HepG2 (cell line): ENCODE data around the gene MIR17HG. TPM values are rescaled to one million over a fixed set of nuclear protein-coding genes. Genes with fewer than 3 reads are reported as not detected.

Source experiments
- ATAC-seq: fragments of 200-7000 bp; cut with Tn5 transposase; 3 replicates; pipeline ENCODE4 v1.9.1; 2020; ENCODE audit warnings: mild to moderate bottlenecking, moderate library complexity
- BruUV-seq: library from RNA; stranded (reverse); fragments of 400-500 nt; replicated peaks from 2 replicates; lab custom pipeline; 2021; lab: Mats Ljungman, UMichigan
- CTCF ChIA-PET: fragments of 300-600 bp; formaldehyde crosslinking; extraction: SDS; loops from one replicate; lab custom pipeline; 2021; ENCODE audit warnings: low total read pairs, inconsistent platforms, low intra/inter-chr PET ratio; lab: Yijun Ruan, JAX
- POLR2A ChIA-PET: fragments of 350-600 bp; sonication (Branson Sonifier 250); formaldehyde crosslinking; loops from one replicate; lab custom pipeline; 2020; ENCODE audit warnings: antibody characterized with exemption, inconsistent platforms; lab: Yijun Ruan, JAX
- DNase-seq: peaks from one replicate; pipeline ENCODE4 v3.0.0-alpha.2; 2015; ENCODE audit warnings: low spot score
- FAIRE-seq: peaks from 3 replicates; lab custom pipeline; 2011; peaks lifted over from hg19 to GRCh38; lab: Jason Lieb, UNC
- H2AFZ ChIP-seq: one replicate; pipeline ENCODE4 v1.6.1; 2011; ENCODE audit warnings: low read length, inconsistent platforms
- H3K27ac ChIP-seq: fragments of 300-600 bp; 3 replicates; pipeline ENCODE4 v1.8.0; 2011; ENCODE audit warnings: mixed run types, mild to moderate bottlenecking, mixed read lengths, low read length, inconsistent platforms; ENCODE audit not compliant: insufficient read depth; ENCODE audit errors: extremely low read length
- H3K27me3 ChIP-seq, 2 experiments: fragments of 200-600 bp in 1 of 2; 2 replicates in 1 of 2; 3 replicates in 1 of 2; pipeline versions ENCODE4 v1.6.0 to v1.8.0; 2011; ENCODE audit warnings: low read length in 2 of 2, mild to moderate bottlenecking in 2 of 2, moderate library complexity in 2 of 2, inconsistent platforms in 1 of 2; ENCODE audit not compliant: insufficient read depth in 2 of 2, control insufficient read depth in 1 of 2
- H3K36me3 ChIP-seq, 2 experiments: fragments of 200-600 bp in 1 of 2; replicated peaks in 1 of 2; 2 replicates in 1 of 2; 3 replicates in 1 of 2; pipeline versions ENCODE4 v1.5.1 to v1.8.0; 2011; ENCODE audit warnings: low read length in 2 of 2, inconsistent platforms in 1 of 2; ENCODE audit not compliant: insufficient read depth in 2 of 2, control insufficient read depth in 1 of 2
- H3K4me1 ChIP-seq: 2 replicates; pipeline ENCODE4 v1.5.1; 2012; ENCODE audit warnings: low read length, inconsistent platforms; ENCODE audit not compliant: insufficient read depth
- H3K4me2 ChIP-seq: 2 replicates; pipeline ENCODE4 v1.6.0; 2011; ENCODE audit warnings: low read depth, low read length, inconsistent platforms
- H3K4me3 ChIP-seq, 3 experiments: fragments of 200-600 bp in 1 of 3; sonication (generic), shearing (Covaris generic) in 1 of 3; replicated peaks in 1 of 3; 2 replicates each; pipeline ENCODE4 v1.5.1; 2011 to 2016; ENCODE audit warnings: low read length in 3 of 3, inconsistent platforms in 2 of 3, low read depth in 2 of 3, mild to moderate bottlenecking in 2 of 3, control low read depth in 1 of 3, mixed read lengths in 1 of 3; ENCODE audit not compliant: insufficient read depth in 1 of 3
- H3K79me2 ChIP-seq: one replicate; pipeline ENCODE4 v1.6.1; 2011; ENCODE audit warnings: low read length, inconsistent platforms; ENCODE audit not compliant: insufficient read depth
- H3K9ac ChIP-seq: 2 replicates; pipeline ENCODE4 v1.6.0; 2011; ENCODE audit warnings: mild to moderate bottlenecking, low read depth, low read length, inconsistent platforms; ENCODE audit not compliant: insufficient read depth
- H3K9me3 ChIP-seq: 2 replicates; pipeline ENCODE4 v1.5.1; 2012; ENCODE audit warnings: mild to moderate bottlenecking, low read length
- H4K20me1 ChIP-seq: 2 replicates; pipeline ENCODE4 v1.6.0; 2011; ENCODE audit warnings: inconsistent platforms, mild to moderate bottlenecking, low read length, moderate library complexity; ENCODE audit not compliant: insufficient read depth
- BRF2 ChIP-seq: sonication (generic); formaldehyde crosslinking; IDR thresholded peaks from 2 replicates; pipeline ENCODE4 v1.8.1; 2022; ENCODE audit warnings: mild to moderate bottlenecking, missing genetic modification reagents
- GATAD2A ChIP-seq: IDR thresholded peaks from 2 replicates; pipeline ENCODE4 v1.6.1; 2016
- HDAC1 ChIP-seq: sonication (generic); formaldehyde crosslinking; IDR thresholded peaks from 2 replicates; pipeline ENCODE4 v1.5.1; 2020; ENCODE audit warnings: mild to moderate bottlenecking, missing genetic modification reagents
- HDAC6 ChIP-seq: fragments of 200-600 bp; sonication (generic); IDR thresholded peaks from 2 replicates; pipeline ENCODE4 v1.7.0; 2017; ENCODE audit warnings: mild to moderate bottlenecking, antibody characterized with exemption, low read length, low read depth
- HNRNPK ChIP-seq: fragments of 200-400 bp; formaldehyde crosslinking; IDR thresholded peaks from 2 replicates; pipeline ENCODE4 v1.6.1; 2018; ENCODE audit warnings: low read length, low read depth, moderate library complexity, mild to moderate bottlenecking; ENCODE audit not compliant: poor library complexity, severe bottlenecking
- KDM1A ChIP-seq: IDR thresholded peaks from 2 replicates; pipeline ENCODE4 v1.6.1; 2016; ENCODE audit warnings: missing compliant biosample characterization
- MIER2 ChIP-seq: IDR thresholded peaks from 2 replicates; pipeline ENCODE4 v1.6.1; 2016; ENCODE audit warnings: missing biosample characterization, missing genetic modification reagents
- SIX4 ChIP-seq: sonication (generic); formaldehyde crosslinking; IDR thresholded peaks from 2 replicates; pipeline ENCODE4 v1.4.0; 2020; ENCODE audit warnings: missing genetic modification reagents
- SRF ChIP-seq: IDR thresholded peaks from 2 replicates; pipeline ENCODE4 v1.6.1; 2011; ENCODE audit warnings: mild to moderate bottlenecking, low read depth, low read length, moderate library complexity
- SRY ChIP-seq: sonication (generic); formaldehyde crosslinking; IDR thresholded peaks from 2 replicates; pipeline ENCODE4 v1.8.0; 2022; ENCODE audit warnings: mild to moderate bottlenecking, missing genetic modification reagents
- TAF15 ChIP-seq: fragments of 200-400 bp; formaldehyde crosslinking; IDR thresholded peaks from one replicate; pipeline ENCODE4 v1.6.1; 2018; ENCODE audit warnings: mild to moderate bottlenecking, low read depth, low read length; ENCODE audit not compliant: poor library complexity, severe bottlenecking
- TCF7 ChIP-seq: sonication (generic); IDR thresholded peaks from 2 replicates; pipeline ENCODE4 v1.6.1; 2016; ENCODE audit warnings: antibody characterized with exemption, low read depth
- TRAFD1 ChIP-seq: sonication (generic); formaldehyde crosslinking; IDR thresholded peaks from 2 replicates; pipeline ENCODE4 v1.5.1; 2020; ENCODE audit warnings: missing genetic modification reagents, mild to moderate bottlenecking, borderline replicate concordance
- ZBTB37 ChIP-seq: sonication (generic); formaldehyde crosslinking; IDR thresholded peaks from 2 replicates; pipeline ENCODE4 v1.4.0; 2020; ENCODE audit warnings: mild to moderate bottlenecking, missing genetic modification reagents
- ZMAT5 ChIP-seq: sonication (generic); formaldehyde crosslinking; IDR thresholded peaks from 2 replicates; pipeline ENCODE4 v1.5.0; 2020; ENCODE audit warnings: mild to moderate bottlenecking, low read depth, missing genetic modification reagents, borderline replicate concordance
- ZMYM2 ChIP-seq: sonication (generic); formaldehyde crosslinking; IDR thresholded peaks from 2 replicates; pipeline ENCODE4 v1.8.0; 2022; ENCODE audit warnings: mild to moderate bottlenecking, missing genetic modification reagents
- ZNF576 ChIP-seq: sonication (generic); formaldehyde crosslinking; IDR thresholded peaks from 2 replicates; pipeline ENCODE4 v1.4.0; 2020; ENCODE audit warnings: mild to moderate bottlenecking, missing genetic modification reagents
- ZNF83 ChIP-seq: sonication (generic); formaldehyde crosslinking; IDR thresholded peaks from 2 replicates; pipeline ENCODE4 v1.4.0; 2020; ENCODE audit warnings: missing genetic modification reagents, mild to moderate bottlenecking, borderline replicate concordance
- ZNF883 ChIP-seq: sonication (generic); formaldehyde crosslinking; IDR thresholded peaks from 2 replicates; pipeline ENCODE4 v1.5.1; 2020; ENCODE audit warnings: mild to moderate bottlenecking, missing genetic modification reagents; ENCODE audit errors: not compliant biosample characterization
- WGBS: methylation state at CpG from one replicate; pipeline ENCODE4 v1.1.6; 2017; ENCODE audit warnings: low lambda C conversion rate; 5-methylcytosine and 5-hydroxymethylcytosine counted together
- in situ Hi-C: cut with HindIII; loops from 2 replicates; pipeline ENCODE4 v1.10.0; 2017; ENCODE audit warnings: low pct_unique_long_range_greater_than_20kb; ENCODE audit not compliant: extremely low pct_ligation_motif_present
- intact Hi-C: fragments of 100-400 bp; cut with micrococcal nuclease; formaldehyde crosslinking; loops from one replicate; pipeline ENCODE4 v1.10.0; 2022; ENCODE audit not compliant: unreplicated experiment
- polyA plus RNA-seq, 8 experiments: library from polyadenylated mRNA; depleted of rRNA in 3 of 8; stranded (reverse) in 7 of 8; unstranded in 1 of 8; fragments of >200 nt; fragmentation: Illumina TruSeq in 4 of 8; extraction: Trizol in 4 of 8; gene quantifications; 2 replicates each; pipeline versions ENCODE4 v1.2.1 to v1.2.3, GENCODE V29; 2011 to 2016; ENCODE audit warnings: low read depth in 4 of 8, missing spikeins in 1 of 8, mixed read lengths in 1 of 8; ENCODE audit not compliant: insufficient read depth in 1 of 8
- total RNA-seq, 5 experiments: library from RNA; depleted of rRNA; stranded (reverse); fragments of >200 nt; fragmentation: Illumina TruSeq; extraction: Trizol; gene quantifications; 2 replicates each; pipeline ENCODE4 v1.2.3, GENCODE V29; 2016; ENCODE audit warnings: low read depth in 1 of 5

The MIR17HG gene
- total and polyA plus RNA-seq, 2 of the 13 experiments (the other 11 are each of a cell fraction or from before 2014, with no cell fraction given): 2.5 to 12.3 TPM

GRCh38 chr13:91369441-91369831 is 21.9 kb downstream of the MIR17HG start (continued):
- no peak for TF ChIP-seq TAF15
- TF ChIP-seq KDM1A (CRISPR knock-in tag): no peak
- no peak for TF ChIP-seq BRF2 (CRISPR knock-in tag)
- no peak for TF ChIP-seq SIX4 (CRISPR knock-in tag)
- TF ChIP-seq, all 625 proteins: peak for 0

- no peak for FAIRE-seq
- in situ Hi-C loops: no loop called here
- TF ChIP-seq ZNF883 (CRISPR knock-in tag) (no peak), ZMYM2 (CRISPR knock-in tag) (no peak), TRAFD1 (no peak), ZNF576 (CRISPR knock-in tag) (no peak), SRF (no peak), GATAD2A (CRISPR knock-in tag) (no peak), MIER2 (CRISPR knock-in tag) (no peak), HNRNPK (no peak), ZNF83 (CRISPR knock-in tag) (no peak), HDAC1 (CRISPR knock-in tag) (no peak), ZMAT5 (no peak), HDAC6 (no peak), SRY (CRISPR knock-in tag) (no peak), ZBTB37 (CRISPR knock-in tag) (no peak), TCF7 (no peak)
These were observed 23.0 kb downstream of the MIR17HG start for GRCh38 chr13:91370501-91370900.

More at GRCh38 chr13:91370501-91370900, 23.0 kb downstream of the MIR17HG start:
- Histone ChIP-seq H3K4me3 (no peak overlapping the region), H3K4me2 (no peak overlapping the region), H3K27me3 (no peaks in the 10 kb centered on the region), H4K20me1 (no peaks in the 10 kb centered on the region), H3K4me1 (peaks cover 29% of the 10 kb centered on the region), H3K79me2 (no peaks in the 10 kb centered on the region), H2AFZ (no peak overlapping the region), H3K9me3 (no peaks in the 10 kb centered on the region), H3K9ac (no peak overlapping the region), H3K36me3 (no peaks in the 10 kb centered on the region), H3K27ac (no peak overlapping the region)
- ATAC-seq (no peak), DNase-seq (no peak)
- POLR2A ChIA-PET: interaction anchor here (1.2 kb wide), 1 partner anchor 12 kb away, joined by 3 read pairs; no protein-coding TSS in a partner anchor
- BruUV-seq: no TSS peak
- 97% methylated on average over 2 of the region's 2 CpGs for WGBS
- CTCF ChIA-PET: no interaction called here
- intact Hi-C loops: no loop called here
